Measurements from ENCODE around the gene RARA.

DNA sequence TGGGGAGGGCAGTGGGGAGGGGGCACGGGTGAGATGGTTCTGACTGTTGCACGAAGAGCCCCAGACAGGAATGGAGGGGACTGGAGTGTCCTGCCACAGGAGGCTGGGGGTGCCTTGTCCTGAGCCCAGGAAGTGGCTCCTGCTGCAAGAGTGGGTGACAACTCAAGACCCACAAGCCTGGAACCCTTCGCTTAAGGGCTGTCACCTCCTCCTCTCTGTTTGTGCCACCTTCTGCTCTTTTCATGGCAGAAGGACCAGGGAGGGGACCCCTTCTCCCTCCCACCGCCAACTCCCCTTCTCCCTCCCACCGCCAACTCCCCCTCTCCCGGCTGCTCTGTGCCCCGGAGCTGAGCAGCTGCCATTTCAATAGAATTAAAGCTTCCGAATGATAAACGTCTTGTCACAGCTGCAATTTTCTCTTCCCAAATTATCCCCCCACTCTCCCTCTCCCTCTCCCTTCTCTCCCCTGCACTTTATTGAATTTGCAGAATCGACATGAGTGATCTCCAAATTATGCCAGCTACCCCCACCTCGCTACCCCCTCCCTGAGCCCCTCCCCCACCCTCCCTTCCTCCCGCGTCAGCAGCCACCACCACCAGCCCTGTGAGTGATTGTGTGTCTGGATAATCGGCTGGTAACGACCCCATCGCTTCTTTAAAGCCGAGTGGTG is 41.8 kb downstream of the RARA start:
- TF ChIP-seq ZNF621 (tag by site-specific recombination; IDR thresholded peaks at IDR 0.05) (no peak), SCRT2 (tag by site-specific recombination; IDR thresholded peaks at IDR 0.05) (no peak), ZNF184 (tag by site-specific recombination; IDR thresholded peaks at IDR 0.05) (no peak), MYNN (tag by site-specific recombination; IDR thresholded peaks at IDR 0.05; ENCODE audit: borderline replicate concordance) (no peak), MZF1 (tag by site-specific recombination; IDR thresholded peaks at IDR 0.05; ENCODE audit: borderline replicate concordance) (no peak), ZFP41 (tag by site-specific recombination; IDR thresholded peaks at IDR 0.05; ENCODE audit: borderline replicate concordance) (no peak), BCL11B (tag by site-specific recombination; IDR thresholded peaks at IDR 0.05; ENCODE audit: low read depth) (no peak), ZNF747 (tag by site-specific recombination; IDR thresholded peaks at IDR 0.05) (no peak), KLF16 (tag by site-specific recombination; IDR thresholded peaks at IDR 0.05) (no peak), ZNF274 (IDR thresholded peaks at IDR 0.05; ENCODE audit: low read length) (no peak), ZNF274 (tag by site-specific recombination; IDR thresholded peaks at IDR 0.05; ENCODE audit: borderline replicate concordance) (no peak)
- TF ChIP-seq, protein P1, sequence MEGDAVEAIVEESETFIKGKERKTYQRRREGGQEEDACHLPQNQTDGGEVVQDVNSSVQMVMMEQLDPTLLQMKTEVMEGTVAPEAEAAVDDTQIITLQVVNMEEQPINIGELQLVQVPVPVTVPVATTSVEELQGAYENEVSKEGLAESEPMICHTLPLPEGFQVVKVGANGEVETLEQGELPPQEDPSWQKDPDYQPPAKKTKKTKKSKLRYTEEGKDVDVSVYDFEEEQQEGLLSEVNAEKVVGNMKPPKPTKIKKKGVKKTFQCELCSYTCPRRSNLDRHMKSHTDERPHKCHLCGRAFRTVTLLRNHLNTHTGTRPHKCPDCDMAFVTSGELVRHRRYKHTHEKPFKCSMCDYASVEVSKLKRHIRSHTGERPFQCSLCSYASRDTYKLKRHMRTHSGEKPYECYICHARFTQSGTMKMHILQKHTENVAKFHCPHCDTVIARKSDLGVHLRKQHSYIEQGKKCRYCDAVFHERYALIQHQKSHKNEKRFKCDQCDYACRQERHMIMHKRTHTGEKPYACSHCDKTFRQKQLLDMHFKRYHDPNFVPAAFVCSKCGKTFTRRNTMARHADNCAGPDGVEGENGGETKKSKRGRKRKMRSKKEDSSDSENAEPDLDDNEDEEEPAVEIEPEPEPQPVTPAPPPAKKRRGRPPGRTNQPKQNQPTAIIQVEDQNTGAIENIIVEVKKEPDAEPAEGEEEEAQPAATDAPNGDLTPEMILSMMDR (tag by site-specific recombination; IDR thresholded peaks at IDR 0.05) = no peak
- TF ChIP-seq, protein P2, sequence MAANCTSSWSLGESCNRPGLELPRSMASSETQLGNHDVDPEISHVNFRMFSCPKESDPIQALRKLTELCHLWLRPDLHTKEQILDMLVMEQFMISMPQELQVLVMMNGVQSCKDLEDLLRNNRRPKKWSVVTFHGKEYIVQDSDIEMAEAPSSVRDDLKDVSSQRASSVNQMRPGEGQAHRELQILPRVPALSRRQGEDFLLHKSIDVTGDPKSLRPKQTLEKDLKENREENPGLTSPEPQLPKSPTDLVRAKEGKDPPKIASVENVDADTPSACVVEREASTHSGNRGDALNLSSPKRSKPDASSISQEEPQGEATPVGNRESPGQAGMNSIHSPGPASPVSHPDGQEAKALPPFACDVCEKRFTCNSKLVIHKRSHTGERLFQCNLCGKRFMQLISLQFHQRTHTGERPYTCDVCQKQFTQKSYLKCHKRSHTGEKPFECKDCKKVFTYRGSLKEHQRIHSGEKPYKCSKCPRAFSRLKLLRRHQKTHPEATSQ (tag by site-specific recombination; IDR thresholded peaks at IDR 0.05) = no peak
